Loucy (cell line): ENCODE measurements around the gene MAMLD1.

ENCODE experiments used
- EZH2phosphoT487 ChIP-seq: fragments of 200-600 bp; IDR thresholded peaks from 2 replicates; pipeline ENCODE4 v1.6.1; 2018; ENCODE audit warnings: antibody characterized with exemption, mild to moderate bottlenecking, moderate library complexity, borderline replicate concordance
- TF ChIP-seq, protein P1 (sequence below): fragments of 200-600 bp; sonication (generic); conservative IDR thresholded peaks from 2 replicates; pipeline ENCODE4 v1.5.1; 2014; ENCODE audit warnings: mild to moderate bottlenecking, antibody characterized with exemption, low read length

DNA sequence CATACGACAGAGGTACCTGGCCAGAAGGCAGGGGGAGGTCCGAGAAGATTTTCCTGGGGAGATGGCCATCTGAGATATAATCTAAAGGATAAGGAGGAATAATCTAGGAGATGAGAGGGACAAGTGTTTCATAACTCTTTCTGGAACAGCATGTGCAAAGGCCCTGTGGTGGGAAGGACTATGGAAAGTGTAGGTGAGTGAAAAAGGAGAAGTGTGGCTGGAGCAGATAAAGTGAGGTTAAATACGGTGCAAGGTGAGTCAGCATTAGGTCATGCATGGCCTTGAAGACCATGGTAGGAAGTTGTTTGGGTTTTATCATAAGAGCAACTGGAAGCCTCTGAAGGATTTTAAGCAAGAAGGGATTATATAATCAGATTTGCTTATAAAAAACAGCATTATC, 170.7 kb downstream of the MAMLD1 start:
- TF ChIP-seq, protein P1, sequence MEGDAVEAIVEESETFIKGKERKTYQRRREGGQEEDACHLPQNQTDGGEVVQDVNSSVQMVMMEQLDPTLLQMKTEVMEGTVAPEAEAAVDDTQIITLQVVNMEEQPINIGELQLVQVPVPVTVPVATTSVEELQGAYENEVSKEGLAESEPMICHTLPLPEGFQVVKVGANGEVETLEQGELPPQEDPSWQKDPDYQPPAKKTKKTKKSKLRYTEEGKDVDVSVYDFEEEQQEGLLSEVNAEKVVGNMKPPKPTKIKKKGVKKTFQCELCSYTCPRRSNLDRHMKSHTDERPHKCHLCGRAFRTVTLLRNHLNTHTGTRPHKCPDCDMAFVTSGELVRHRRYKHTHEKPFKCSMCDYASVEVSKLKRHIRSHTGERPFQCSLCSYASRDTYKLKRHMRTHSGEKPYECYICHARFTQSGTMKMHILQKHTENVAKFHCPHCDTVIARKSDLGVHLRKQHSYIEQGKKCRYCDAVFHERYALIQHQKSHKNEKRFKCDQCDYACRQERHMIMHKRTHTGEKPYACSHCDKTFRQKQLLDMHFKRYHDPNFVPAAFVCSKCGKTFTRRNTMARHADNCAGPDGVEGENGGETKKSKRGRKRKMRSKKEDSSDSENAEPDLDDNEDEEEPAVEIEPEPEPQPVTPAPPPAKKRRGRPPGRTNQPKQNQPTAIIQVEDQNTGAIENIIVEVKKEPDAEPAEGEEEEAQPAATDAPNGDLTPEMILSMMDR, result no peak
- no peak for TF ChIP-seq EZH2phosphoT487
